Measurements from ENCODE around the gene UGP2.

UGP2 gene

GRCh38 chr2:63814114-63814513 is 27.6 kb upstream of the UGP2 start:
- no peak for TF ChIP-seq CTCF (IDR thresholded peaks at IDR 0.05)

DNA sequence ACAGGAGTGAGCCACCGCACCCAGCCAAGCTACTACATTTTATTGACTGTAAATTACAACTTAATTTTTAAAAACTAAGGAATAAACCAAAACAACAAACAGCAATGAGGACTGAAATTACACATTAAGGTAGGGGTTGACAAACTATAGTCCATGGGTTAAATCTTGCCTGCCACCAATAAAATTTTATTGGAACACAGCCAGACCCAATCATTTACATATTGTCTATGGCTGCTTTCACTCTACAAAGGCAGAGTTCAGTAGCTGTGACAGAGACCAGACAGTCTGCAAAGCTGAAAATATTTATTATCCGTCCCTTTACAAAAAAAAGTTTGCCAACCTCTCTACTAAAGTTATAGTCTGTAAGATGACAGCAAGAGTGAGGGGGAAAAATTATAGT is 24.3 kb upstream of the UGP2 start:
- no peak for TF ChIP-seq CTCF (IDR thresholded peaks at IDR 0.05)

DNA sequence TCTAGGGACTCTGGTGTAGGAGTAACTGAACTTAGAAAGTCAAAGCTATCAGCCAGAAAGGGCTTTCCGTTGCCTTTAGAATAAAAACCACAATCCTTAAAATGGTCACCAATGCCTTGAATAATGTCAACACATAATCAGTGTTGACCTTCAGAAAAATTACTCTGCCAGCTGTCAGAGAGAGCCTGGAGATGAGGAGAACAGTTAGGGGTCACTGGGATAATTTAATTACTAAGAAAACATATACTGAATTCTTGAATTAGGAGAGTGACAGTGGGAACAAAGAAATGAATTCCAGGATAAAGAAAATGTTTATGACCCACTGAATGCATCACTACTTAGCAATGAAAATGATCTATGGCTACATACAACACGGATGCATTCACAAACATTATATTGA is 23.4 kb upstream of the UGP2 start:
- TF ChIP-seq CTCF (IDR thresholded peaks at IDR 0.05): no peak

DNA sequence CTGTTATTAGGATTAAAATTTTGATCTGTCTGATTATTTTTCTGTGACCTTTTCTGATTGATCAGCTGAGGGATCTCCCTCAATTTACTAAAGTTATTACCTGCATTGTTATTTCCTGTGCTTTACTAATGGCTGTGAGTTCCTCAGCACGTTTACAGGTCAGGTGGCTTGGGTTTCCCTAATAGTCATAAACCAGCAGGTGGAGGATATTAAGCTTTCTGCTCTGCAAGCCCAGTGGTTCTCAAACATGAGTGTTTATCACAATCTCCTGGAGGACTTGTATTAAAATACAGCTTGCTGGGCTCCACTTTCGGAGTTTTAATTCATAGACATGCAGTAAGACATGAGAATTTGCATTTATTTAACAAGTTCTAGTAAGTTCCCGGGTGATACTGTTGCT is 22.4 kb upstream of the UGP2 start:
- no peak for TF ChIP-seq CTCF (IDR thresholded peaks at IDR 0.05)

GRCh38 chr2:63819765-63820717 is 21.7 kb upstream of the UGP2 start:
- no peak for TF ChIP-seq CTCF (IDR thresholded peaks at IDR 0.05)

- TF ChIP-seq CTCF (IDR thresholded peaks at IDR 0.05): no peak
Measured at GRCh38 chr2:63820969-63821368, 20.7 kb upstream of the UGP2 start.

- no peak for TF ChIP-seq CTCF (IDR thresholded peaks at IDR 0.05)
Measured at GRCh38 chr2:63821396-63821795, 20.3 kb upstream of the UGP2 start.
